SU-DHL-6 (cell line): Measurements from ENCODE around the gene KLK2.

ENCODE experiments used
- H2AFZ ChIP-seq: fragments of 200-600 bp; sonication (generic); 2 replicates; pipeline ENCODE4 v1.6.1; 2014; ENCODE audit warnings: low read depth, mild to moderate bottlenecking, moderate library complexity, mixed read lengths, antibody characterized with exemption, low read length; ENCODE audit not compliant: severe bottlenecking
- H3F3A ChIP-seq: fragments of 200-600 bp; shearing (Covaris generic); 2 replicates; pipeline ENCODE4 v1.6.0; 2016; ENCODE audit warnings: antibody characterized with exemption, mild to moderate bottlenecking; ENCODE audit not compliant: insufficient read depth
- H3K27ac ChIP-seq: fragments of 200-600 bp; sonication (generic); 2 replicates; pipeline ENCODE4 v1.5.1; 2016; ENCODE audit warnings: low read depth, mild to moderate bottlenecking, low read length, moderate library complexity, mixed read lengths
- H3K27me3 ChIP-seq: fragments of 200-600 bp; sonication (generic), shearing (Covaris generic); 2 replicates; pipeline ENCODE4 v1.6.0; 2014; ENCODE audit warnings: mild to moderate bottlenecking, low read length
- H3K36me3 ChIP-seq: fragments of 200-600 bp; sonication (generic); 2 replicates; pipeline ENCODE4 v1.6.1; 2014; ENCODE audit warnings: mild to moderate bottlenecking, low read length, mixed read lengths
- H3K4me2 ChIP-seq: fragments of 300-600, 200-600 bp; shearing (Covaris generic), sonication (generic); 2 replicates; pipeline ENCODE4 v1.6.0; 2014; ENCODE audit warnings: low read length, low read depth, mild to moderate bottlenecking; ENCODE audit not compliant: poor library complexity, severe bottlenecking
- H3K4me3 ChIP-seq: fragments of 200-600 bp; sonication (generic); 2 replicates; pipeline ENCODE4 v1.5.1; 2014; ENCODE audit warnings: antibody characterized with exemption, low read length, mild to moderate bottlenecking, mixed read lengths; ENCODE audit not compliant: insufficient read depth, poor library complexity, severe bottlenecking
- H3K79me2 ChIP-seq: fragments of 200-600 bp; sonication (generic); 2 replicates; pipeline ENCODE4 v1.6.1; 2014; ENCODE audit warnings: mild to moderate bottlenecking, low read length, moderate library complexity; ENCODE audit not compliant: insufficient read depth
- H3K9ac ChIP-seq: fragments of 200-600 bp; sonication (generic); 2 replicates; pipeline ENCODE4 v1.7.0; 2014; ENCODE audit warnings: mild to moderate bottlenecking, low read length
- H3K9me2 ChIP-seq: fragments of 200-600 bp; sonication (generic); replicated peaks from 2 replicates; pipeline ENCODE4 v1.6.1; 2014; ENCODE audit warnings: low read length; ENCODE audit not compliant: insufficient read depth
- H3K9me3 ChIP-seq: fragments of 200-600 bp; sonication (generic); 2 replicates; pipeline ENCODE4 v1.6.1; 2014; ENCODE audit warnings: low read length, mixed read lengths; ENCODE audit not compliant: insufficient read depth
- H4K20me1 ChIP-seq: fragments of 200-600 bp; sonication (generic); 2 replicates; pipeline ENCODE4 v1.6.1; 2014; ENCODE audit warnings: low read depth, mild to moderate bottlenecking, antibody characterized with exemption, low read length, moderate library complexity, mixed read lengths
- CTCF ChIP-seq: fragments of 200-600 bp; sonication (generic); IDR thresholded peaks from one replicate; pipeline ENCODE4 v1.5.1; 2017; ENCODE audit warnings: antibody characterized with exemption, mild to moderate bottlenecking, low read length, moderate library complexity; ENCODE audit not compliant: insufficient read depth, poor library complexity, severe bottlenecking
- EZH2phosphoT487 ChIP-seq: fragments of 200-600 bp; sonication (generic), shearing (Covaris generic); conservative IDR thresholded peaks from 2 replicates; pipeline ENCODE4 v1.6.1; 2018; ENCODE audit warnings: mild to moderate bottlenecking, antibody characterized with exemption, low read length, moderate library complexity, mixed read lengths

KLK2 gene

GRCh38 chr19:50924586-50924985 is 51.3 kb downstream of the KLK2 start:
- H3K9me2 ChIP-seq = no peaks in the 10 kb centered on the region

GRCh38 chr19:50925734-50926133 is 52.5 kb downstream of the KLK2 start:
- no peak overlapping the region for H2AFZ ChIP-seq
- H3K4me3 ChIP-seq = no peak overlapping the region
- no peak overlapping the region for H3K27ac ChIP-seq
- no peaks in the 10 kb centered on the region for H3K36me3 ChIP-seq
- H3F3A ChIP-seq = no peaks in the 10 kb centered on the region
- no peaks in the 10 kb centered on the region for H3K9me3 ChIP-seq
- H3K9ac ChIP-seq = no peak overlapping the region
- no peaks in the 10 kb centered on the region for H4K20me1 ChIP-seq
- no peaks in the 10 kb centered on the region for H3K9me2 ChIP-seq
- no peaks in the 10 kb centered on the region for H3K79me2 ChIP-seq
- TF ChIP-seq CTCF (no peak), EZH2phosphoT487 (no peak)
- H3K4me2 ChIP-seq = no peak overlapping the region
- H3K27me3 ChIP-seq = no peaks in the 10 kb centered on the region

More at GRCh38 chr19:50924586-50924985, 51.3 kb downstream of the KLK2 start:
- H3K27ac ChIP-seq = no peak overlapping the region
- no peaks in the 10 kb centered on the region for H3K79me2 ChIP-seq
- no peaks in the 10 kb centered on the region for H3K9me3 ChIP-seq
- no peaks in the 10 kb centered on the region for H3F3A ChIP-seq
- no peaks in the 10 kb centered on the region for H3K27me3 ChIP-seq
- no peak overlapping the region for H2AFZ ChIP-seq
- H3K36me3 ChIP-seq = no peaks in the 10 kb centered on the region
- no peaks in the 10 kb centered on the region for H4K20me1 ChIP-seq
- TF ChIP-seq CTCF = no peak
- no peak for TF ChIP-seq EZH2phosphoT487
- no peak overlapping the region for H3K4me3 ChIP-seq
- H3K9ac ChIP-seq = no peak overlapping the region
- no peak overlapping the region for H3K4me2 ChIP-seq

- H3K4me3 ChIP-seq = no peak overlapping the region
- H3K36me3 ChIP-seq = no peaks in the 10 kb centered on the region
- H3K79me2 ChIP-seq = no peaks in the 10 kb centered on the region
- H3K9me2 ChIP-seq = no peaks in the 10 kb centered on the region
- no peak overlapping the region for H3K9ac ChIP-seq
- H3F3A ChIP-seq = no peaks in the 10 kb centered on the region
- no peak overlapping the region for H2AFZ ChIP-seq
- H3K27me3 ChIP-seq = no peaks in the 10 kb centered on the region
- no peak overlapping the region for H3K4me2 ChIP-seq
- no peak for TF ChIP-seq CTCF
- TF ChIP-seq EZH2phosphoT487 = no peak
- H4K20me1 ChIP-seq = no peaks in the 10 kb centered on the region
- H3K9me3 ChIP-seq = no peaks in the 10 kb centered on the region
- H3K27ac ChIP-seq = no peak overlapping the region
Observed at GRCh38 chr19:50926144-50926543, 52.9 kb downstream of the KLK2 start.
